ENCODE data around the gene JPT2.

JPT2 gene

DNA sequence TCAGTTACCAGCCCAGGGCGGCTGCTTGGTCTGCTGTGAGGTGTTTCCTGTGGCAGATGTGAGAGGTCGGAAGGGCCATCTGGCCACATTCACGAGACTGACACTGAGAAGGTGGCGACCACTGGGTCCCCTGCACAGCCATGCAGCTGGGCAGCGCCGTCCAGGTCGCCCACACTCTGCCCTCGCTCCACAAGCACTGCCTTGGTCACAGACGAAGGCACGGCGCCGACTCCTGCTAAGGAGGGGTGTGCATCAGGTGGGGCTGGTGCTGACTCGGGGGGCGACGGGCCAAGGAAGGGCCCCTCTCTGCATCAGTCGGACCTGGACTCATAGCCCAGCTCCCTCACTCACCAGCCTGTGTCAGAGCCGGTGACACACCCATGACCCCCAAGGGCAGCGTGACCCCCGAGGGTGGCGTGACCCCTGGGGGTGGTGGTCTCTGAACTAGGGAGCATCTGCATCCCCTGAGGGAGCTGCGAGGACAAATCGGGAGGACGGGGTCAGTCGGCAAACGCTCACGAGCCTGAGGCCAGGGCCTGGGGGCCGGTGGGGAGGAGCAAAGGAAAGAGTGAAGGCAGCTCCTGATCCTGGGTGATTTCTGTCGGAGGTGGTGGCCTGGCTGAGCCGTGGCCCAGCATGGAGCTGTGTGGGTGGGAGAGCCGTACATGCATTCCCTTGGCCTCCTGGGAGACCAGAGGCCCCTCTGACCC, 62.9 kb downstream of the JPT2 start:
- DNase-seq, result no peak

DNA sequence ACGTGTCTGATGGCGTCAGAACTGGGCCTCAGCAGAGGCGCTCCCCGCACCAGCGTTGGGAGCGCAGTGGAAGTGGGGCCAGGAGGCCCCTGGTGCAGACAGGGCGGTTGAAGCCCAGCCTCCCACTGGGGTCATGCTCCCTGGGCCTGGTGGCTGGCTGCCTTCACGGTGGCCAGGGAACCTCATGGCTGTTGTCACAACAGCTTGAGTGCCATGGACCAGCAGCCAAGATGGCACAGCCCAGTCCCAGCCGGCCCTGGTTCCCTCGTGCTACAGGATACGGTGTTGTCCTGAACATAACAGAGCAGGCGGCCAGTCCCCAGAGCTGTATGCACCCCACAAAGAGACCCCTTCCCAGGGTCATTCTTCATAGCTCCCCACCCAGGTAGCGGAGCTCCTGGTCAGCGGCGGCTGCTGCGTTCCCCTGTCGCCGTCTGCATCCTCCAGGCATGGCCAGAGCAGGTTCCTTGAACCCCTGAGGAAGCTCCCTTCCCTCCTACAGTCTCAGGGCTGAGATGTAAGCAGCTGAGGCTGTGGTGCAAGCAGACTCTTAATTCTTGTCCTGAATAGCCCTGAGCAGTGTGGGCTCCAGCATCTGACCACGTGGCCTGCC, 63.6 kb downstream of the JPT2 start:
- DNase-seq, result no peak

DNA sequence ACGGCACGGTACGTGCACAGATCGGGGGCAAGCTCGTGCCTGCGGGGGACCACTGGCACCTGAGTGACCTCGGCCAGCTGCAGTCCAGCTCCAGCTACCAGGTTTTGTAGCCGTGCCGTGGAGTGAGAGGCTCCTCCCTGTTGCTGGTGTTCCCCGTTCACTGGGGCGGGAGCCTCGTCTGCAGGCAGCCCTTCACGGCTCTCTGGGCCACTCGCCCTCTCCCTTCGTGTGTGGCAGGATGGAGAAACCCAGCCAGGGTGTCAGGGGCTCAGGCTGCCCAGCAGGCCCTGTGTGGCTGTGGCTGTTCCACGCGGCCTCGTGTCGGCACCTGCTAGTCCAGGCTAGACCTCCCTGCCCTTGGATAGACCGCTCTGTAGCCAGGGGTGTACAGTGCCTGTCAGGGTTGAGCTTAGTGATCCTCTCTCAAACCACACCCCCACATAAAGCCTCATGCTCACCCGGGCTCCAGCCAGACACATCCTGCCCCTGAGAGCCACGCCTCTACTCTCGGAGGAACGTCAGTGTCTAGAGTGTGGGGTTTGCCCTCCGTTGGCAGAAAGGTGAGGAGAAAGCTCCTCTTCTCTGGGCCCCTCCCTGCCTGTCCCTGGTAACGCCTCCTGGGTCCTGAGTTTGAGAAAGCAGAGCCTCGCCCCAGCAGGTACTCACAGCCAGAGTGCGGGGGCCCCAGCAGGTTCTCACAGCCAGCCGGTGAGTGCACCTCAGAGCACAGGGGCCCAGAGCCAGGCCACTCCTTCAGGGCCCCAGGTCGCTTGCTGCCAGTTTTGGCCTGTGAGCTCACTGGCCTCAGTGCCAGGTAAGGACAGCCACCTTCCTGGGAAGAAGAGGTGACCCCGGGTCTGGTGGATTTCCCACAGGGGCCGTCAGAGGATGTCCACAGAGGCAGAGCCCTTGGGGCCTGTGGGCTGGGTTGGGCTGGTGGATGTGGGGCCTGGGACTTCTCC, 65.6 kb downstream of the JPT2 start:
- no peak for DNase-seq

DNA sequence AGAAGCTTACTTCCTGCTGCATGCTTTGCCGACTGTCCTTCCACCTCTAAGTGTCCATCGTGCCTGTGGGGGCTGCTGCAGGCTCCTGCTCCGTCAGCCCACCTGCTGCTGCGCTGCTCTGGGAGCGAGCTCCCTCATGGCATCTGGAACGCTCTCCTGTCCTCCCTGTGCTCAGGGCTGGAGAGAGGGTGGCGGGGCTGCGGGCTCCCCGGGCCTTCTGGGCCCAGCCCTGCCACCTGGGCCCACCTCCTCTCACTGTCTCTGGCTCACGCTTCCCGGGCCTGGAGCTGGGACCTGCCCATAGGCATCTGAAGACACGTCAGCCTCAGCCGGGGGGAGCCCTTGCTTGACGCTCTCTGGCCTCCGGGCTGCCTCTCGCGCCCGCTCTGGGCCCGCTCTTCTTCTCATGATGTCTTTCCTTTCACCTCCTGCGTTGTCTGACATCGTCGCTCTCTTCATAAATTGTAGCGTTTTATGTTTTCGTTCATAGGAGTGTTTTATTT, 66.3 kb downstream of the JPT2 start:
- DNase-seq, result no peak

GRCh38 chr16:1745181-1745899, 67.3 kb downstream of the JPT2 start:
- no peak for DNase-seq

- no peak for DNase-seq
These were observed 68.0 kb downstream of the JPT2 start for GRCh38 chr16:1745900-1746692.

GRCh38 chr16:1746693-1747195, 68.7 kb downstream of the JPT2 start:
- no peak for DNase-seq

DNA sequence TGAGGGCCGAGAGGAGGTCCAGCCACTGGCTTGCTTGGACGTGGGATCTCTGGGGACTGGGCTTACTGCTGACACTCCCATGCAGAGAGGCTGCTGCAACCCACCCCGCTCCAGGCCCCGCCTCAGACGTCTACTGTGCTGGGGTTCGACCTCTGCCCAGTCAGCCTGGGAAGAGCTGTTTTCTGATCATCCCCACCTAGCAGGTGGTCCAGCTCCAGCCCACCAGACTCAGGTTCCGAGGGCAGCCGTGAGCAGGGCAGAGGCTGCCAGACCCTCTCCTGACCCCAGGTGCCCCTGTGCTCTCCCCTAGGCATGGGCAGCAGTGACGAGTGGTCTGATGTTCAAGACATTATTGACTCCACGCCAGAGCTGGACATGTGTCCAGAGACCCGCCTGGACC, 69.9 kb downstream of the JPT2 start:
- no peak for DNase-seq

- DNase-seq, result no peak
These were observed 71.4 kb downstream of the JPT2 start for GRCh38 chr16:1749152-1750117.
